Hepatocyte (in vitro differentiated cells): ENCODE measurements around the gene ARHGEF10L. TPM values are rescaled to one million over a fixed set of nuclear protein-coding genes. Genes with fewer than 3 reads are reported as not detected.

Experiments
- DNase-seq: peaks from one replicate; pipeline ENCODE4 v3.0.0-alpha.2; 2016; ENCODE audit warnings: low spot score
- H2AFZ ChIP-seq: fragments of 200-600 bp; sonication (generic); 2 replicates; pipeline ENCODE4 v1.6.0; 2016; ENCODE audit warnings: antibody characterized with exemption, mild to moderate bottlenecking
- H3K27ac ChIP-seq: fragments of 200-600 bp; sonication (generic); 2 replicates; pipeline ENCODE4 v1.5.1; 2016; ENCODE audit warnings: mild to moderate bottlenecking
- H3K27me3 ChIP-seq: fragments of 200-600 bp; sonication (generic); 2 replicates; pipeline ENCODE4 v1.6.1; 2016
- H3K36me3 ChIP-seq: fragments of 200-600 bp; sonication (generic); replicated peaks from 2 replicates; pipeline ENCODE4 v1.5.1; 2016; ENCODE audit warnings: low read depth; ENCODE audit not compliant: insufficient read depth
- H3K4me1 ChIP-seq: fragments of 200-600 bp; sonication (generic); 2 replicates; pipeline ENCODE4 v1.5.1; 2016; ENCODE audit warnings: mild to moderate bottlenecking, moderate library complexity; ENCODE audit not compliant: insufficient read depth
- H3K4me2 ChIP-seq: fragments of 200-600 bp; sonication (generic); 2 replicates; pipeline ENCODE4 v1.6.0; 2016
- H3K4me3 ChIP-seq: fragments of 200-600 bp; sonication (generic); 2 replicates; pipeline ENCODE4 v1.5.1; 2016; ENCODE audit warnings: mild to moderate bottlenecking
- H3K79me2 ChIP-seq: fragments of 200-600 bp; sonication (generic); 2 replicates; pipeline ENCODE4 v1.6.0; 2017; ENCODE audit warnings: mild to moderate bottlenecking
- H3K9me2 ChIP-seq: fragments of 200-600 bp; sonication (generic); replicated peaks from 2 replicates; pipeline ENCODE4 v1.6.0; 2017; ENCODE audit warnings: mild to moderate bottlenecking; ENCODE audit not compliant: insufficient read depth
- H3K9me3 ChIP-seq: fragments of 200-600 bp; sonication (generic); 2 replicates; pipeline ENCODE4 v1.5.1; 2016; ENCODE audit warnings: low read depth, mild to moderate bottlenecking
- H4K20me1 ChIP-seq: fragments of 200-600 bp; sonication (generic); 2 replicates; pipeline ENCODE4 v1.6.0; 2016; ENCODE audit warnings: mild to moderate bottlenecking; ENCODE audit not compliant: insufficient read depth, poor library complexity, severe bottlenecking
- EZH2 ChIP-seq: fragments of 200-600 bp; sonication (generic); IDR thresholded peaks from 2 replicates; pipeline ENCODE4 v1.6.1; 2016; ENCODE audit warnings: antibody characterized with exemption, mild to moderate bottlenecking, borderline replicate concordance
- EZH2phosphoT487 ChIP-seq: fragments of 200-600 bp; sonication (generic); IDR thresholded peaks from one replicate; pipeline ENCODE4 v1.6.1; 2018; ENCODE audit warnings: antibody characterized with exemption, mild to moderate bottlenecking, low read depth, moderate library complexity; ENCODE audit not compliant: unreplicated experiment, severe bottlenecking
- WGBS: methylation state at CpG from one replicate; pipeline ENCODE4 v1.1.6; 2016; ENCODE audit warnings: low lambda C conversion rate; ENCODE audit errors: missing lambda C conversion rate; 5-methylcytosine and 5-hydroxymethylcytosine counted together
- polyA plus RNA-seq: library from polyadenylated mRNA; unstranded; fragments of >200 nt; fragmentation: Nextera tagmentation; extraction: Ambion mirVana; gene quantifications from 2 replicates; pipeline ENCODE4 v1.2.1, GENCODE V29; 2016
- total RNA-seq: library from RNA; depleted of rRNA; stranded (reverse); fragments of >200 nt; gene quantifications from 2 replicates; pipeline ENCODE4 v1.2.3, GENCODE V29; 2014
- TF ChIP-seq, protein P1 (sequence below): fragments of 200-600 bp; sonication (generic); IDR thresholded peaks from 2 replicates; pipeline ENCODE4 v1.5.1; 2016; ENCODE audit warnings: antibody characterized with exemption, mild to moderate bottlenecking; ENCODE audit not compliant: poor library complexity

The ARHGEF10L gene
- total and polyA plus RNA-seq, 2 experiments from 2014 or later, result 40.4 to 48.3 TPM

DNA sequence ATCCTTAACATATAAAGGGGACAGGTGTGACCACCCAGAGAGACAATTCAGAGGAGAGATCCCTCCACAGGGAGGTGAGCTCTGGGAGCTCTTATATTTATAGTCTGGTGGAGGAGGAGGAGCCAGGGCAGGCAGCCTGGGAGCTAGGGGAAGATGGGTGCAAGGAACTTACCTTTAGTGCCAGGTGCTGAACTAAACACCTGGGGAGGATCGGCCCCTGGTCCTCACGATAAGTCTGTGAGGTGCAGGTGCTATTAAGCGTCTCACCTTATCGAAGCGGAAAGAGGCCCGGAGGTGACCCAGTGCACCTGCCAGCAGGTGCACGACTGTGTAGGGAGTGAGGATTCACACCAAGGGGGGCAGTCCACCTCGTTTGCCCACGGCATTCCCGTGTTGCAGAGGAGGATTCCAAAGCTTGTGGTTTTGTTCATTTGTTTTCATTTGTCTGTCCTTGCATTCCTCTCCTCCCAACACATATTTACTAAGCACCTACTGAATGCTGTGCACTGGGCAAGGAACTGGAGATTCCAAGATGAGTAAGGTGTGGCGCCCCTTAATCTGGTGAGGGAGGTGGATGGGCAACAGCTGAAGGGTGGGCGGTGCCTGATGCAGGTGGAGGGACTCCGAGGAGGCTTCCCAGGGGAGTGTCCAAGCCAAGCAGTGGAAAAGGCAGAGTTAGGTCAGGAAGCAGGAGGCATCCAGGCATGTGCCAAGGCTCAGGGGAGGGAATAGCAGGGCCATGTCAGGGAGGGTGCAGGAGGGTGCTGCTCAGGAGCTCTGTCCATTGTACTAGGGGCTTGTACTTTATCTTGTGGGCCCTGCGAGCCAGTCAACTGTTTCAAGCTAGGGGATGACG lies 11.5 kb downstream of the ARHGEF10L start:
- peaks cover 12% of the 10 kb centered on the region for H4K20me1 ChIP-seq
- H3K27ac ChIP-seq, result no peak overlapping the region
- no peaks in the 10 kb centered on the region for H3K36me3 ChIP-seq
- peaks cover 59% of the 10 kb centered on the region for H3K79me2 ChIP-seq
- no peaks in the 10 kb centered on the region for H3K9me2 ChIP-seq
- peaks cover 9% of the 10 kb centered on the region for H3K4me1 ChIP-seq
- 60% methylated on average over 15 of the region's 15 CpGs for WGBS
- no peak for DNase-seq
- no peaks in the 10 kb centered on the region for H3K27me3 ChIP-seq
- TF ChIP-seq EZH2phosphoT487 (no peak), EZH2 (no peak)
- TF ChIP-seq, protein P1, sequence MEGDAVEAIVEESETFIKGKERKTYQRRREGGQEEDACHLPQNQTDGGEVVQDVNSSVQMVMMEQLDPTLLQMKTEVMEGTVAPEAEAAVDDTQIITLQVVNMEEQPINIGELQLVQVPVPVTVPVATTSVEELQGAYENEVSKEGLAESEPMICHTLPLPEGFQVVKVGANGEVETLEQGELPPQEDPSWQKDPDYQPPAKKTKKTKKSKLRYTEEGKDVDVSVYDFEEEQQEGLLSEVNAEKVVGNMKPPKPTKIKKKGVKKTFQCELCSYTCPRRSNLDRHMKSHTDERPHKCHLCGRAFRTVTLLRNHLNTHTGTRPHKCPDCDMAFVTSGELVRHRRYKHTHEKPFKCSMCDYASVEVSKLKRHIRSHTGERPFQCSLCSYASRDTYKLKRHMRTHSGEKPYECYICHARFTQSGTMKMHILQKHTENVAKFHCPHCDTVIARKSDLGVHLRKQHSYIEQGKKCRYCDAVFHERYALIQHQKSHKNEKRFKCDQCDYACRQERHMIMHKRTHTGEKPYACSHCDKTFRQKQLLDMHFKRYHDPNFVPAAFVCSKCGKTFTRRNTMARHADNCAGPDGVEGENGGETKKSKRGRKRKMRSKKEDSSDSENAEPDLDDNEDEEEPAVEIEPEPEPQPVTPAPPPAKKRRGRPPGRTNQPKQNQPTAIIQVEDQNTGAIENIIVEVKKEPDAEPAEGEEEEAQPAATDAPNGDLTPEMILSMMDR, result no peak
- no peak overlapping the region for H3K4me3 ChIP-seq
- no peak overlapping the region for H2AFZ ChIP-seq
- no peaks in the 10 kb centered on the region for H3K9me3 ChIP-seq
- no peak overlapping the region for H3K4me2 ChIP-seq

DNA sequence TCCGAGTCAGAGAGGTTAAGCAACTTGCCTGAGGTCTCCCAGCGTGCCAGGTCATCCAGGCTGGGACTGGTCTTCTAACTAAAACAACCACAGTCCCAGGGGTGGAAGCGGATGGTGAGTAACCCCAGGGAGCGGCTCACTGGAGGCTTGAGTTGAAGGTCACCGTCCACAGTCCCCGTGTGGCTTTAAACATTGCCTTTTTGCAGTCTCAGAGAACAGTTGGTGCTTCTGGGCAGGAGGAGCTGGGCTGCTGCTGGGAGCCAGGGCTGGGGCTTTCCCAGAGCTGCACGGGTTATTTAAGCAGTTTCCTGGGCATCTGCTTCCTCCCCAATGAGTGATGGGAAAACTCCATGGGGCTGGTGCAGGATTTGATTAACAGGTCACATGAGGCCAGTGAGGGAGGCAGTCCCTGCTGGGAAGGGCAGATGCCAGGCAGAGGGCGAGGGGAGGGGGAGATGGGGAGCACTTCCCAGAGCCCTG lies 12.3 kb downstream of the ARHGEF10L start:
- 76% methylated on average over 8 of the region's 8 CpGs for WGBS
- Histone ChIP-seq H3K9me3 (no peaks in the 10 kb centered on the region), H4K20me1 (peaks cover 10% of the 10 kb centered on the region), H3K27ac (no peak overlapping the region), H3K4me2 (no peak overlapping the region), H2AFZ (no peak overlapping the region), H3K9me2 (no peaks in the 10 kb centered on the region), H3K79me2 (peaks cover 50% of the 10 kb centered on the region), H3K4me1 (peaks cover 9% of the 10 kb centered on the region), H3K36me3 (no peaks in the 10 kb centered on the region), H3K4me3 (no peak overlapping the region), H3K27me3 (no peaks in the 10 kb centered on the region)
- TF ChIP-seq, protein P1, result no peak
- DNase-seq, result no peak

DNA sequence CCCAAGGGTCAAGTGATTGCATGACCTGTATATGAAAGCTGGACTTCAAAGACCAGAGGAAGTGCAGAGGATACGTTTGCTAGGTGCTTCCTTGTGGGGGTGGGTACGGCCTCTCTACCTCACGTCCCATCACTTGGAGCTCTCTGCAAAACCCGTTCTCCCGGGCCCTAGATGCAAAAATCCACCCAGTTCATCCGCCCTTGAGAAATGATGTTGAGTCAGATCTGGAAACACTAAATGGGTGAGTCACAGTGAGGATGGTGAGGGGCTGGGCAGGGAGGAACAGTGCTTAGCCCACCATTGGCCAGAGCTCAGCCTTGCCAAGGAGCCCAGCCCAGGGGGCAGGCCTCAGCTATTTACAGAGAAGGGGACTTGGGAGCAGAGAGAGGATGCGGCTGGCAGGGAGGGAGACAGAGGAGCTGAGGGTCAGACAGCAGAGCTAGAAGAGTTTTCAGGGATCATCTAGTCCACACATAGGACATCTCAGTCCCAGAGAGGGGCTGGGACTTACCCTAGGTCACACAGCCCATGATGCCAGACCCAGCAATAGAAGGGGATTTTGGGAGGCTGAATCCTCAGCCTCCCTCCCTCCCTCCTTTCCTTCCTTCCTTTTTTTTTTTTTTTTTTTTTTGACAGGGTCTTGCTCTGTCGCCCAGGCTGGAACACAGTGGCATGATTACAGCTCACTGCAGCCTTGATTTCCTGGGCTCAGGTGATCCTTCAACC lies 14.6 kb downstream of the ARHGEF10L start:
- Histone ChIP-seq H3K27me3 (no peaks in the 10 kb centered on the region), H2AFZ (no peak overlapping the region), H3K9me3 (no peaks in the 10 kb centered on the region), H3K4me2 (no peak overlapping the region), H3K27ac (no peak overlapping the region), H3K36me3 (no peaks in the 10 kb centered on the region), H3K4me1 (peaks cover 11% of the 10 kb centered on the region), H3K4me3 (no peak overlapping the region), H3K79me2 (peaks cover 41% of the 10 kb centered on the region), H4K20me1 (peaks cover 10% of the 10 kb centered on the region), H3K9me2 (no peaks in the 10 kb centered on the region)
- peak; percentile 55 for DNase-seq
- TF ChIP-seq EZH2 (no peak), EZH2phosphoT487 (no peak)
- TF ChIP-seq, protein P1, result no peak
- 68% methylated on average over 8 of the region's 8 CpGs for WGBS
